HepG2 (cell line): ENCODE data around the gene CRIP1. TPM values are rescaled to one million over a fixed set of nuclear protein-coding genes. Genes with fewer than 3 reads are reported as not detected.

Experiments
- ATAC-seq: fragments of 200-7000 bp; cut with Tn5 transposase; 3 replicates; pipeline ENCODE4 v1.9.1; 2020; ENCODE audit warnings: mild to moderate bottlenecking, moderate library complexity
- BruUV-seq: library from RNA; stranded (reverse); fragments of 400-500 nt; replicated peaks from 2 replicates; lab custom pipeline; 2021; lab: Mats Ljungman, UMichigan
- CTCF ChIA-PET: fragments of 300-600 bp; formaldehyde crosslinking; extraction: SDS; loops from one replicate; lab custom pipeline; 2021; ENCODE audit warnings: low total read pairs, inconsistent platforms, low intra/inter-chr PET ratio; lab: Yijun Ruan, JAX
- POLR2A ChIA-PET: fragments of 350-600 bp; sonication (Branson Sonifier 250); formaldehyde crosslinking; loops from one replicate; lab custom pipeline; 2020; ENCODE audit warnings: antibody characterized with exemption, inconsistent platforms; lab: Yijun Ruan, JAX
- DNase-seq: peaks from one replicate; pipeline ENCODE4 v3.0.0-alpha.2; 2015; ENCODE audit warnings: low spot score
- FAIRE-seq: peaks from 3 replicates; lab custom pipeline; 2011; peaks lifted over from hg19 to GRCh38; lab: Jason Lieb, UNC
- H2AFZ ChIP-seq: one replicate; pipeline ENCODE4 v1.6.1; 2011; ENCODE audit warnings: low read length, inconsistent platforms
- H3K27ac ChIP-seq: fragments of 300-600 bp; 3 replicates; pipeline ENCODE4 v1.8.0; 2011; ENCODE audit warnings: mixed run types, mild to moderate bottlenecking, mixed read lengths, low read length, inconsistent platforms; ENCODE audit not compliant: insufficient read depth; ENCODE audit errors: extremely low read length
- H3K27me3 ChIP-seq, 2 experiments: fragments of 200-600 bp in 1 of 2; 2 replicates in 1 of 2; 3 replicates in 1 of 2; pipeline versions ENCODE4 v1.6.0 to v1.8.0; 2011; ENCODE audit warnings: low read length in 2 of 2, mild to moderate bottlenecking in 2 of 2, moderate library complexity in 2 of 2, inconsistent platforms in 1 of 2; ENCODE audit not compliant: insufficient read depth in 2 of 2, control insufficient read depth in 1 of 2
- H3K36me3 ChIP-seq, 2 experiments: fragments of 200-600 bp in 1 of 2; replicated peaks in 1 of 2; 2 replicates in 1 of 2; 3 replicates in 1 of 2; pipeline versions ENCODE4 v1.5.1 to v1.8.0; 2011; ENCODE audit warnings: low read length in 2 of 2, inconsistent platforms in 1 of 2; ENCODE audit not compliant: insufficient read depth in 2 of 2, control insufficient read depth in 1 of 2
- H3K4me1 ChIP-seq: 2 replicates; pipeline ENCODE4 v1.5.1; 2012; ENCODE audit warnings: low read length, inconsistent platforms; ENCODE audit not compliant: insufficient read depth
- H3K4me2 ChIP-seq: 2 replicates; pipeline ENCODE4 v1.6.0; 2011; ENCODE audit warnings: low read depth, low read length, inconsistent platforms
- H3K4me3 ChIP-seq, 3 experiments: fragments of 200-600 bp in 1 of 3; sonication (generic), shearing (Covaris generic) in 1 of 3; replicated peaks in 1 of 3; 2 replicates each; pipeline ENCODE4 v1.5.1; 2011 to 2016; ENCODE audit warnings: low read length in 3 of 3, inconsistent platforms in 2 of 3, low read depth in 2 of 3, mild to moderate bottlenecking in 2 of 3, control low read depth in 1 of 3, mixed read lengths in 1 of 3; ENCODE audit not compliant: insufficient read depth in 1 of 3
- H3K79me2 ChIP-seq: one replicate; pipeline ENCODE4 v1.6.1; 2011; ENCODE audit warnings: low read length, inconsistent platforms; ENCODE audit not compliant: insufficient read depth
- H3K9ac ChIP-seq: 2 replicates; pipeline ENCODE4 v1.6.0; 2011; ENCODE audit warnings: mild to moderate bottlenecking, low read depth, low read length, inconsistent platforms; ENCODE audit not compliant: insufficient read depth
- H3K9me3 ChIP-seq: 2 replicates; pipeline ENCODE4 v1.5.1; 2012; ENCODE audit warnings: mild to moderate bottlenecking, low read length
- H4K20me1 ChIP-seq: 2 replicates; pipeline ENCODE4 v1.6.0; 2011; ENCODE audit warnings: inconsistent platforms, mild to moderate bottlenecking, low read length, moderate library complexity; ENCODE audit not compliant: insufficient read depth
- ARNT ChIP-seq: fragments of 450-650 bp; IDR thresholded peaks from 2 replicates; pipeline ENCODE4 v1.6.1; 2017
- ARNT2 ChIP-seq: sonication (generic); formaldehyde crosslinking; IDR thresholded peaks from 2 replicates; pipeline ENCODE4 v1.8.0; 2022; ENCODE audit warnings: mild to moderate bottlenecking, low read depth, missing genetic modification reagents, moderate library complexity
- ERF ChIP-seq: IDR thresholded peaks from 2 replicates; pipeline ENCODE4 v1.6.1; 2018; ENCODE audit warnings: missing biosample characterization, missing genetic modification reagents
- MAFG ChIP-seq: sonication (generic); formaldehyde crosslinking; IDR thresholded peaks from 2 replicates; pipeline ENCODE4 v1.5.1; 2020; ENCODE audit warnings: mild to moderate bottlenecking, missing genetic modification reagents
- PTBP1 ChIP-seq: fragments of 200-400 bp; formaldehyde crosslinking; IDR thresholded peaks from 2 replicates; pipeline ENCODE4 v1.6.1; 2018; ENCODE audit warnings: low read length, low read depth; ENCODE audit not compliant: poor library complexity, severe bottlenecking
- TCF7 ChIP-seq: sonication (generic); IDR thresholded peaks from 2 replicates; pipeline ENCODE4 v1.6.1; 2016; ENCODE audit warnings: antibody characterized with exemption, low read depth
- TRIM24 ChIP-seq: sonication (generic); formaldehyde crosslinking; IDR thresholded peaks from 2 replicates; pipeline ENCODE4 v1.8.0; 2022; ENCODE audit warnings: mild to moderate bottlenecking, missing genetic modification reagents
- ZFP1 ChIP-seq: IDR thresholded peaks from 2 replicates; pipeline ENCODE4 v1.6.1; 2016
- ZNF138 ChIP-seq: sonication (generic); formaldehyde crosslinking; IDR thresholded peaks from 2 replicates; pipeline ENCODE4 v1.5.0; 2020; ENCODE audit warnings: mild to moderate bottlenecking, low read depth, missing genetic modification reagents
- ZNF83 ChIP-seq: sonication (generic); formaldehyde crosslinking; IDR thresholded peaks from 2 replicates; pipeline ENCODE4 v1.4.0; 2020; ENCODE audit warnings: missing genetic modification reagents, mild to moderate bottlenecking, borderline replicate concordance
- WGBS: methylation state at CpG from one replicate; pipeline ENCODE4 v1.1.6; 2017; ENCODE audit warnings: low lambda C conversion rate; 5-methylcytosine and 5-hydroxymethylcytosine counted together
- in situ Hi-C: cut with HindIII; loops from 2 replicates; pipeline ENCODE4 v1.10.0; 2017; ENCODE audit warnings: low pct_unique_long_range_greater_than_20kb; ENCODE audit not compliant: extremely low pct_ligation_motif_present
- intact Hi-C: fragments of 100-400 bp; cut with micrococcal nuclease; formaldehyde crosslinking; loops from one replicate; pipeline ENCODE4 v1.10.0; 2022; ENCODE audit not compliant: unreplicated experiment
- polyA plus RNA-seq, 8 experiments: library from polyadenylated mRNA; depleted of rRNA in 3 of 8; stranded (reverse) in 7 of 8; unstranded in 1 of 8; fragments of >200 nt; fragmentation: Illumina TruSeq in 4 of 8; extraction: Trizol in 4 of 8; gene quantifications; 2 replicates each; pipeline versions ENCODE4 v1.2.1 to v1.2.3, GENCODE V29; 2011 to 2016; ENCODE audit warnings: low read depth in 4 of 8, missing spikeins in 1 of 8, mixed read lengths in 1 of 8; ENCODE audit not compliant: insufficient read depth in 1 of 8
- total RNA-seq, 5 experiments: library from RNA; depleted of rRNA; stranded (reverse); fragments of >200 nt; fragmentation: Illumina TruSeq; extraction: Trizol; gene quantifications; 2 replicates each; pipeline ENCODE4 v1.2.3, GENCODE V29; 2016; ENCODE audit warnings: low read depth in 1 of 5
- TF ChIP-seq, protein P1 (sequence below): sonication (generic); formaldehyde crosslinking; IDR thresholded peaks from 2 replicates; pipeline ENCODE4 v1.8.1; 2023; ENCODE audit warnings: mild to moderate bottlenecking, missing genetic modification reagents, borderline replicate concordance
- TF ChIP-seq, protein P2 (sequence below): sonication (generic); formaldehyde crosslinking; IDR thresholded peaks from 2 replicates; pipeline ENCODE4 v1.8.0; 2022; ENCODE audit warnings: mild to moderate bottlenecking, missing genetic modification reagents, moderate library complexity
- TF ChIP-seq, protein P3 (sequence below): sonication (generic); formaldehyde crosslinking; IDR thresholded peaks from 2 replicates; pipeline ENCODE4 v1.4.0; 2020; ENCODE audit warnings: mild to moderate bottlenecking, low read depth, missing genetic modification reagents

Gene CRIP1
- total and polyA plus RNA-seq, 2 of the 13 experiments (the other 11 are each of a cell fraction or from before 2014, with no cell fraction given) = 53.9 to 59.5 TPM

DNA sequence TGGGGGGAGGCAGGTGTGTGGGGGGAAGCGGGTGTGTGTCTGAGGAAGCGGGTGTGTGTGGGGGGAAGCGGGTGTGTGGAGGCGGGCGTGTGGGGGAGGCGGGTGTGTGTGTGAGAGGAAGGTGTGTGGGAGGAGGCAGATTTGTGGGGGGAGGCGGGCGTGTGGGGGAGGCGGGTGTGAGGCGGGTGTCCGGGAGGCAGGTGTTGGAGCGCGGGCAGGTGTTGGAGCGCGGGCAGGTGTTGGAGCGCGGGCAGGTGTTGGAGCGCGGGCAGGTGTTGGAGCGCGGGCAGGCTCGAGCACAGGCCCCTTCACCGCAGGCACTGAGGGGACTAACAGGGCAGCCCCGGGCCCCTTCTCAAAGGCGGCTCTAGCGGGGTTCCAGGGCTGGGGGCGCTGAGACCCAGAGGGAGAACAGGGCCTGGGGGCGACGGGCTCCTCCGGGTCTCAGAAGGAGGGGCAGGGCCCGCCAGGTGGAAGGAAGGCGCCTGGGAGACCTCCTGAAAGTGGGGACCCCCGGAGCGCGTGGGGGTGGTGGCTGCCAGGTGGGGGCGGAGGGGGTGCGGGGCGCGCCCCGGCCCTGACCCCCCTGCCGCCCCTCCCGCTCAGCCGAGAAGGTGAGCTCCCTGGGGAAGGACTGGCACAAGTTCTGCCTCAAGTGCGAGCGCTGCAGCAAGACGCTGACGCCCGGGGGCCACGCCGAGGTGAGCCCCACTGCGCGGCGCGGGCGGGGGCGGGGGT lies 8.9 kb upstream of the CRIP1 start:
- Histone ChIP-seq H3K27ac (no peak overlapping the region), H3K27me3 (peaks cover 0 to 11% of the 10 kb centered on the region in 2 experiments; a peak in 4 of 5 replicates), H3K4me3 (no peak overlapping the region), H3K79me2 (no peaks in the 10 kb centered on the region), H3K4me2 (no peak overlapping the region), H3K36me3 (no peaks in the 10 kb centered on the region), H3K9ac (no peak overlapping the region), H2AFZ (no peak overlapping the region), H4K20me1 (0 out of 2 replicates have a peak, but pooled peaks cover 2% of the 10 kb centered on the region), H3K9me3 (no peaks in the 10 kb centered on the region)
- CTCF ChIA-PET = no interaction called here
- in situ Hi-C loops (no loop called here), intact Hi-C loops (no loop called here)
- no peak for DNase-seq
- FAIRE-seq = no peak
- ATAC-seq = no peak
- no TSS peak for BruUV-seq
- TF ChIP-seq ERF (CRISPR knock-in tag) (no peak), ARNT (no peak), ZNF138 (CRISPR knock-in tag) (no peak), ARNT2 (CRISPR knock-in tag) (no peak), ZFP1 (CRISPR knock-in tag) (no peak), PTBP1 (no peak), TRIM24 (no peak), TCF7 (no peak), MAFG (CRISPR knock-in tag) (no peak), ZNF83 (CRISPR knock-in tag) (no peak)
- TF ChIP-seq, protein P1, sequence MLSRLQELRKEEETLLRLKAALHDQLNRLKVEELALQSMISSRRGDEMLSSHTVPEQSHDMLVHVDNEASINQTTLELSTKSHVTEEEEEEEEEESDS (CRISPR knock-in tag) = no peak
- TF ChIP-seq, protein P2, sequence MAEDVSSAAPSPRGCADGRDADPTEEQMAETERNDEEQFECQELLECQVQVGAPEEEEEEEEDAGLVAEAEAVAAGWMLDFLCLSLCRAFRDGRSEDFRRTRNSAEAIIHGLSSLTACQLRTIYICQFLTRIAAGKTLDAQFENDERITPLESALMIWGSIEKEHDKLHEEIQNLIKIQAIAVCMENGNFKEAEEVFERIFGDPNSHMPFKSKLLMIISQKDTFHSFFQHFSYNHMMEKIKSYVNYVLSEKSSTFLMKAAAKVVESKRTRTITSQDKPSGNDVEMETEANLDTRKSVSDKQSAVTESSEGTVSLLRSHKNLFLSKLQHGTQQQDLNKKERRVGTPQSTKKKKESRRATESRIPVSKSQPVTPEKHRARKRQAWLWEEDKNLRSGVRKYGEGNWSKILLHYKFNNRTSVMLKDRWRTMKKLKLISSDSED (CRISPR knock-in tag) = no peak
- TF ChIP-seq, protein P3, sequence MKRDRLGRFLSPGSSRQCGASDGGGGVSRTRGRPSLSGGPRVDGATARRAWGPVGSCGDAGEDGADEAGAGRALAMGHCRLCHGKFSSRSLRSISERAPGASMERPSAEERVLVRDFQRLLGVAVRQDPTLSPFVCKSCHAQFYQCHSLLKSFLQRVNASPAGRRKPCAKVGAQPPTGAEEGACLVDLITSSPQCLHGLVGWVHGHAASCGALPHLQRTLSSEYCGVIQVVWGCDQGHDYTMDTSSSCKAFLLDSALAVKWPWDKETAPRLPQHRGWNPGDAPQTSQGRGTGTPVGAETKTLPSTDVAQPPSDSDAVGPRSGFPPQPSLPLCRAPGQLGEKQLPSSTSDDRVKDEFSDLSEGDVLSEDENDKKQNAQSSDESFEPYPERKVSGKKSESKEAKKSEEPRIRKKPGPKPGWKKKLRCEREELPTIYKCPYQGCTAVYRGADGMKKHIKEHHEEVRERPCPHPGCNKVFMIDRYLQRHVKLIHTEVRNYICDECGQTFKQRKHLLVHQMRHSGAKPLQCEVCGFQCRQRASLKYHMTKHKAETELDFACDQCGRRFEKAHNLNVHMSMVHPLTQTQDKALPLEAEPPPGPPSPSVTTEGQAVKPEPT (CRISPR knock-in tag) = no peak
- TF ChIP-seq, all 625 proteins: peak for 0
- peaks cover 48% of the 10 kb centered on the region for H3K4me1 ChIP-seq
- WGBS = 92% methylated on average over 34 of the region's 56 CpGs
- POLR2A ChIA-PET = no interaction called here
